K562 treated with DMSO at 1 percent for 12 hours (cell line): Measurements from ENCODE around the gene SIRPB2. TPM values are rescaled to one million over a fixed set of nuclear protein-coding genes. Genes with fewer than 3 reads are reported as not detected.

Experiments
- total RNA-seq: library from RNA; unstranded; fragments of 300-600 nt; gene quantifications from 2 replicates; pipeline ENCODE4 v1.2.3, GENCODE V29; 2022; ENCODE audit not compliant: insufficient read depth

The SIRPB2 gene
- total RNA-seq, result not detected in 2 replicates

GRCh38 chr20:1491281-1491840, at the start of gene SIRPB2:
Gene SIRPB2, minus strand, starts transcription at chr20:1491420. Its CDS starts 61 bp downstream, at chr20:1491359.

GRCh38 chr20:1466211-1467081, 24.8 kb downstream of the SIRPB2 start, which contains the start of gene NSFL1C:
Gene NSFL1C, minus strand, starts transcription at chr20:1466849. Its CDS starts 25 bp downstream, at chr20:1466824.

Other genes with a start within 250 kb of the SIRPB2 start
- 2.2 and 4.4 TPM in 2 replicates for gene SNPH, start 225.1 kb downstream of the SIRPB2 start, total RNA-seq
- 2.2 and 3.1 TPM in 2 replicates for gene SDCBP2, start 162.3 kb downstream of the SIRPB2 start, total RNA-seq
- gene FKBP1A, start 98.4 kb downstream of the SIRPB2 start, total RNA-seq, result 137 and 235 TPM in 2 replicates
- gene NSFL1C, start 24.6 kb downstream of the SIRPB2 start, total RNA-seq, result 50.9 and 74.1 TPM in 2 replicates
- gene SIRPD, start 66.3 kb upstream of the SIRPB2 start, total RNA-seq, result not detected in 2 replicates
- not detected in 2 replicates for gene SIRPB1, start 128.6 kb upstream of the SIRPB2 start, total RNA-seq
- gene SIRPG, start 166.4 kb upstream of the SIRPB2 start, total RNA-seq, result not detected in 2 replicates